GM19468 (cell line): Measurements from ENCODE around the gene IFT80.

ENCODE experiments used
- ATAC-seq: cut with Tn5 transposase; IDR thresholded peaks from one replicate; pipeline ENCODE4 v1.9.1; 2021; ENCODE audit warnings: mild to moderate bottlenecking, moderate library complexity, moderate number of reproducible peaks; ENCODE audit not compliant: unreplicated experiment; ENCODE audit errors: extremely low read depth

IFT80 gene

GRCh38 chr3:160221019-160221418 is 178.0 kb downstream of the IFT80 start:
- no peak for ATAC-seq

DNA sequence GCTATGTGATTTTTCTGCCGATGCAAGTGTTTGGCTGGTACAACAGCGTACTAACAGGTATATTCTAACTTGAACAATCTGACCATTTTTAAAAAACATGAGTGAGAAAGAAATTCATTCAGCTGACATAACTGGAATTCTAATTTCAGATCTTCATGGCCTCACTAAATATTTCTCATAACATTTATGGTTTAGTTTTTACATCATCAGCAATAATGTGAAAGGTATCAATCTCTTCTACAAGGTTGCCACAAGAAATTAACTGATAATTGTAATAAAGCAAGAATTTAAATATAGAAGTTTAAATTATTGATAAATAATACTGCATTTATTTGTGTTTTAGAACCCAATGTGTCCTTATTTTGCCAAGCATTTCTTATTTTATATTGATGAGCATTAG is 179.0 kb downstream of the IFT80 start:
- ATAC-seq: no peak

GRCh38 chr3:160218136-160218535 is 180.9 kb downstream of the IFT80 start:
- ATAC-seq: no peak

- ATAC-seq: no peak
Measured at GRCh38 chr3:160217675-160218074, 181.3 kb downstream of the IFT80 start.

- ATAC-seq: no peak
Measured at GRCh38 chr3:160213191-160213590, 185.8 kb downstream of the IFT80 start.

DNA sequence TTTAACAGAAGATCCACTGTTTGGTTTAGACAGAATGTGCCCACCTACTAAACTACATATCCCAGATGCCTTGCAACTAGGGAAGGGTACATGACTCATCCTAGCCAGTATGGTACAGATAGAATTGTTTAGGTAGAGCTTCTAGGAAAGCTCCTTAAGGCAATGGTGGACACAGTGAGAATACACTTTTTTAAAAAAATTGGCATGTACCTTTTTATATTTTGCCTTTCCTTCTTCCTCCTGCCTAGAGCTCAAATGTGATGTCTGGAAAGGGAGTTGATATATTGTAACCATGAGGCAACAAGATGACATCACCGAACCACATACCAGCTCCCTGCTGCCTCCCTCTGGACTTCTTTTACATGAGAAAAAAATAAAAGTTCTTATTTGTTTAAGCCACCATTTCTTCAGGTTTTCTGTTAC is 188.2 kb downstream of the IFT80 start:
- no peak for ATAC-seq

GRCh38 chr3:160210341-160210740 is 188.7 kb downstream of the IFT80 start:
- no peak for ATAC-seq
